Muscle of back (tissue), 11 donors: ENCODE data around the gene LGALS9. TPM values are rescaled to one million over a fixed set of nuclear protein-coding genes. Genes with fewer than 3 reads are reported as not detected.
"Not testable (repeated sequence)": the region's sequence is repeated elsewhere in the genome, so short reads cannot be mapped to it uniquely, and the experiment has no call there.

ENCODE experiments used
- DNase-seq, 3 donors: peaks; one replicate each; pipeline versions ENCODE4 v3.0.0 to v3.0.0-alpha.2; 2013
- polyA plus RNA-seq, 10 donors: library from polyadenylated mRNA; unstranded; fragments of 120-200 nt; gene quantifications; one replicate each; pipeline ENCODE4 v1.2.1, GENCODE V29; 2013; ENCODE audit not compliant: insufficient read length in 10 of 10

Gene LGALS9
- polyA plus RNA-seq, 10 donors, result 8.1 to 18.5 (median 12.2) TPM

- not testable (repeated sequence) for DNase-seq
Observed at GRCh38 chr17:27653449-27653971, 22.5 kb downstream of the LGALS9 start.

- DNase-seq, result no peak
Observed at GRCh38 chr17:27654136-27654535, 23.1 kb downstream of the LGALS9 start.

GRCh38 chr17:27654654-27655524 is 23.9 kb downstream of the LGALS9 start:
- peak; percentile 26 to 75 (median 61) for DNase-seq

- not testable (repeated sequence) for DNase-seq
Observed at GRCh38 chr17:27655525-27656111, 24.6 kb downstream of the LGALS9 start.

GRCh38 chr17:27656620-27657019 is 25.6 kb downstream of the LGALS9 start:
- not testable (repeated sequence) for DNase-seq

- no peak for DNase-seq
Observed at GRCh38 chr17:27657620-27658019, 26.6 kb downstream of the LGALS9 start.

GRCh38 chr17:27659683-27660082 is 28.7 kb downstream of the LGALS9 start:
- no peak for DNase-seq

- no peak for DNase-seq
Observed at GRCh38 chr17:27660436-27660835, 29.4 kb downstream of the LGALS9 start.

GRCh38 chr17:27663936-27664605 is 33.1 kb downstream of the LGALS9 start:
- DNase-seq, result no peak

- DNase-seq, result no peak
Observed at GRCh38 chr17:27664606-27664965, 33.6 kb downstream of the LGALS9 start.

GRCh38 chr17:27665549-27665948 is 34.6 kb downstream of the LGALS9 start:
- DNase-seq, result no peak

GRCh38 chr17:27666270-27666669 is 35.3 kb downstream of the LGALS9 start:
- not testable (repeated sequence) for DNase-seq

- no peak for DNase-seq
Observed at GRCh38 chr17:27666831-27667560, 36.0 kb downstream of the LGALS9 start.

GRCh38 chr17:27667656-27668487 is 36.9 kb downstream of the LGALS9 start:
- no peak for DNase-seq

- DNase-seq, result no peak
Observed at GRCh38 chr17:27668488-27668823, 37.5 kb downstream of the LGALS9 start.

GRCh38 chr17:27669136-27669535 is 38.1 kb downstream of the LGALS9 start:
- no peak for DNase-seq

- DNase-seq, result no peak
Observed at GRCh38 chr17:27669850-27670249, 38.9 kb downstream of the LGALS9 start.

- DNase-seq, result no peak
Observed at GRCh38 chr17:27670791-27671590, 40.0 kb downstream of the LGALS9 start.

GRCh38 chr17:27671591-27671910 is 40.6 kb downstream of the LGALS9 start:
- no peak for DNase-seq

- not testable (repeated sequence) for DNase-seq
Observed at GRCh38 chr17:27671977-27672480, 41.0 kb downstream of the LGALS9 start.
